Measurements from ENCODE around the gene NUDT16L1. TPM values are rescaled to one million over a fixed set of nuclear protein-coding genes. Genes with fewer than 3 reads are reported as not detected.

The NUDT16L1 gene
- total and polyA plus RNA-seq, 4 donors = 11.1 to 28.3 (median 20.7) TPM

- no peak overlapping the region for H3K27ac ChIP-seq (ENCODE audit: low read depth in 1 of 2, low read length in 2 of 2)
- H3K4me1 ChIP-seq (ENCODE audit: control insufficient read depth in 1 of 2, insufficient read depth in 2 of 2, low read length in 2 of 2) = no peaks in the 10 kb centered on the region
- intact Hi-C loops (cut with DNase I) = no loop called here
- WGBS, 2 donors = 79 to 80% methylated on average over 20 of the region's 20 CpGs
- no peak overlapping the region for H3K4me3 ChIP-seq (ENCODE audit: low read length in 2 of 2)
- ATAC-seq (ENCODE audit: low FRiP score) (no peak), DNase-seq (peak in 1 of 2 donors; percentile 80)
- no peaks in the 10 kb centered on the region for H3K27me3 ChIP-seq (ENCODE audit: control insufficient read depth in 1 of 2, insufficient read depth in 2 of 2, low read length in 1 of 2)
- no peaks in the 10 kb centered on the region for H3K9me3 ChIP-seq (ENCODE audit: control insufficient read depth, low read length)
- peaks cover 0 to 4% of the 10 kb centered on the region in 2 donors for H3K36me3 ChIP-seq (ENCODE audit: control insufficient read depth in 1 of 2, insufficient read depth in 2 of 2, low read length in 1 of 2)
Measured at GRCh38 chr16:4679156-4679849, 14.1 kb upstream of the NUDT16L1 start.

- WGBS, 2 donors = 83 to 86% methylated on average over 47 of the region's 47 CpGs
- Histone ChIP-seq H3K4me1 (ENCODE audit: control insufficient read depth in 1 of 2, insufficient read depth in 2 of 2, low read length in 2 of 2) (no peaks in the 10 kb centered on the region), H3K4me3 (ENCODE audit: low read length in 2 of 2) (no peak overlapping the region), H3K9me3 (ENCODE audit: control insufficient read depth, low read length) (no peaks in the 10 kb centered on the region), H3K27ac (ENCODE audit: low read depth in 1 of 2, low read length in 2 of 2) (no peak overlapping the region), H3K27me3 (ENCODE audit: control insufficient read depth in 1 of 2, insufficient read depth in 2 of 2, low read length in 1 of 2) (no peaks in the 10 kb centered on the region), H3K36me3 (ENCODE audit: control insufficient read depth in 1 of 2, insufficient read depth in 2 of 2, low read length in 1 of 2) (peaks cover 0 to 4% of the 10 kb centered on the region in 2 donors)
- intact Hi-C loops (cut with DNase I) = no loop called here
- DNase-seq (peak; percentile 86 to 90), ATAC-seq (ENCODE audit: low FRiP score) (peak; percentile 47)
Measured at GRCh38 chr16:4679850-4680636, 13.3 kb upstream of the NUDT16L1 start.

- ATAC-seq (ENCODE audit: low FRiP score) = no peak
- H3K27me3 ChIP-seq (ENCODE audit: control insufficient read depth in 1 of 2, insufficient read depth in 2 of 2, low read length in 1 of 2) = no peaks in the 10 kb centered on the region
- WGBS, 2 donors = 62 to 63% methylated on average over 26 of the region's 26 CpGs
- no peak for DNase-seq
- intact Hi-C loops (cut with DNase I) = no loop called here
- H3K36me3 ChIP-seq (ENCODE audit: control insufficient read depth in 1 of 2, insufficient read depth in 2 of 2, low read length in 1 of 2) = peaks cover 0 to 4% of the 10 kb centered on the region in 2 donors
- H3K4me3 ChIP-seq (ENCODE audit: low read length in 2 of 2) = no peak overlapping the region
- no peak overlapping the region for H3K27ac ChIP-seq (ENCODE audit: low read depth in 1 of 2, low read length in 2 of 2)
- H3K9me3 ChIP-seq (ENCODE audit: control insufficient read depth, low read length) = no peaks in the 10 kb centered on the region
- no peaks in the 10 kb centered on the region for H3K4me1 ChIP-seq (ENCODE audit: control insufficient read depth in 1 of 2, insufficient read depth in 2 of 2, low read length in 2 of 2)
Measured at GRCh38 chr16:4680673-4681470, 12.5 kb upstream of the NUDT16L1 start.

GRCh38 chr16:4681471-4682083, 11.8 kb upstream of the NUDT16L1 start:
- WGBS, 2 donors = 78 to 83% methylated on average over 39 of the region's 39 CpGs
- DNase-seq (no peak), ATAC-seq (ENCODE audit: low FRiP score) (no peak)
- H3K27me3 ChIP-seq (ENCODE audit: control insufficient read depth in 1 of 2, insufficient read depth in 2 of 2, low read length in 1 of 2) = no peaks in the 10 kb centered on the region
- intact Hi-C loops (cut with DNase I) = no loop called here
- H3K4me1 ChIP-seq (ENCODE audit: control insufficient read depth in 1 of 2, insufficient read depth in 2 of 2, low read length in 2 of 2) = no peaks in the 10 kb centered on the region
- no peaks in the 10 kb centered on the region for H3K9me3 ChIP-seq (ENCODE audit: control insufficient read depth, low read length)
- peaks cover 0 to 4% of the 10 kb centered on the region in 2 donors for H3K36me3 ChIP-seq (ENCODE audit: control insufficient read depth in 1 of 2, insufficient read depth in 2 of 2, low read length in 1 of 2)
- no peak overlapping the region for H3K4me3 ChIP-seq (ENCODE audit: low read length in 2 of 2)
- H3K27ac ChIP-seq (ENCODE audit: low read depth in 1 of 2, low read length in 2 of 2) = no peak overlapping the region

- WGBS, 2 donors = 73 to 75% methylated on average over 26 of the region's 26 CpGs
- peaks cover 0 to 4% of the 10 kb centered on the region in 2 donors for H3K36me3 ChIP-seq (ENCODE audit: control insufficient read depth in 1 of 2, insufficient read depth in 2 of 2, low read length in 1 of 2)
- intact Hi-C loops (cut with DNase I) = no loop called here
- H3K27me3 ChIP-seq (ENCODE audit: control insufficient read depth in 1 of 2, insufficient read depth in 2 of 2, low read length in 1 of 2) = no peaks in the 10 kb centered on the region
- H3K27ac ChIP-seq (ENCODE audit: low read depth in 1 of 2, low read length in 2 of 2) = no peak overlapping the region
- no peaks in the 10 kb centered on the region for H3K4me1 ChIP-seq (ENCODE audit: control insufficient read depth in 1 of 2, insufficient read depth in 2 of 2, low read length in 2 of 2)
- H3K4me3 ChIP-seq (ENCODE audit: low read length in 2 of 2) = no peak overlapping the region
- H3K9me3 ChIP-seq (ENCODE audit: control insufficient read depth, low read length) = no peaks in the 10 kb centered on the region
- ATAC-seq (ENCODE audit: low FRiP score) (no peak), DNase-seq (no peak)
Measured at GRCh38 chr16:4682084-4682591, 11.2 kb upstream of the NUDT16L1 start.

- no peak overlapping the region for H3K27ac ChIP-seq (ENCODE audit: low read depth in 1 of 2, low read length in 2 of 2)
- 79 to 82% methylated on average over 36 of the region's 36 CpGs for WGBS, 2 donors
- DNase-seq = no peak
- ATAC-seq (ENCODE audit: low FRiP score) = no peak
- intact Hi-C loops (cut with DNase I) = no loop called here
- H3K36me3 ChIP-seq (ENCODE audit: control insufficient read depth in 1 of 2, insufficient read depth in 2 of 2, low read length in 1 of 2) = peaks cover 0 to 2% of the 10 kb centered on the region in 2 donors
- H3K27me3 ChIP-seq (ENCODE audit: control insufficient read depth in 1 of 2, insufficient read depth in 2 of 2, low read length in 1 of 2) = no peaks in the 10 kb centered on the region
- H3K4me3 ChIP-seq (ENCODE audit: low read length in 2 of 2) = no peak overlapping the region
- H3K9me3 ChIP-seq (ENCODE audit: control insufficient read depth, low read length) = no peaks in the 10 kb centered on the region
- H3K4me1 ChIP-seq (ENCODE audit: control insufficient read depth in 1 of 2, insufficient read depth in 2 of 2, low read length in 2 of 2) = no peaks in the 10 kb centered on the region
Measured at GRCh38 chr16:4682616-4683254, 10.6 kb upstream of the NUDT16L1 start.

GRCh38 chr16:4683255-4684057, 9.9 kb upstream of the NUDT16L1 start:
- Histone ChIP-seq H3K4me3 (ENCODE audit: low read length in 2 of 2) (no peak overlapping the region), H3K27me3 (ENCODE audit: control insufficient read depth in 1 of 2, insufficient read depth in 2 of 2, low read length in 1 of 2) (no peaks in the 10 kb centered on the region), H3K9me3 (ENCODE audit: control insufficient read depth, low read length) (no peaks in the 10 kb centered on the region), H3K4me1 (ENCODE audit: control insufficient read depth in 1 of 2, insufficient read depth in 2 of 2, low read length in 2 of 2) (no peaks in the 10 kb centered on the region), H3K36me3 (ENCODE audit: control insufficient read depth in 1 of 2, insufficient read depth in 2 of 2, low read length in 1 of 2) (peaks cover 0 to 2% of the 10 kb centered on the region in 2 donors), H3K27ac (ENCODE audit: low read depth in 1 of 2, low read length in 2 of 2) (no peak overlapping the region)
- intact Hi-C loops (cut with DNase I) = no loop called here
- peak in 1 of 2 donors; percentile 39 for DNase-seq
- WGBS, 2 donors = 86 to 90% methylated on average over 14 to 17 of the region's 17 CpGs
- no peak for ATAC-seq (ENCODE audit: low FRiP score)
